Keratinocyte (primary cell): ENCODE results near the gene COL16A1.

Experiments used
- EZH2 ChIP-seq: IDR thresholded peaks from one replicate; pipeline ENCODE4 v1.6.1; 2012; ENCODE audit warnings: inconsistent platforms, mild to moderate bottlenecking, low read length, moderate library complexity
- TF ChIP-seq, protein P1 (sequence below), 3 experiments: IDR thresholded peaks in 1 of 3; conservative IDR thresholded peaks in 1 of 3; optimal IDR thresholded peaks in 1 of 3; 2 replicates in 2 of 3; 3 replicates in 1 of 3; pipeline versions ENCODE3 to v1.5.1; 2011; ENCODE audit warnings: low read length in 3 of 3, mild to moderate bottlenecking in 3 of 3, moderate library complexity in 2 of 3, control low read depth in 1 of 3, inconsistent platforms in 1 of 3; ENCODE audit not compliant: insufficient read depth in 2 of 3; ENCODE audit errors: extremely low read depth in 1 of 3

DNA sequence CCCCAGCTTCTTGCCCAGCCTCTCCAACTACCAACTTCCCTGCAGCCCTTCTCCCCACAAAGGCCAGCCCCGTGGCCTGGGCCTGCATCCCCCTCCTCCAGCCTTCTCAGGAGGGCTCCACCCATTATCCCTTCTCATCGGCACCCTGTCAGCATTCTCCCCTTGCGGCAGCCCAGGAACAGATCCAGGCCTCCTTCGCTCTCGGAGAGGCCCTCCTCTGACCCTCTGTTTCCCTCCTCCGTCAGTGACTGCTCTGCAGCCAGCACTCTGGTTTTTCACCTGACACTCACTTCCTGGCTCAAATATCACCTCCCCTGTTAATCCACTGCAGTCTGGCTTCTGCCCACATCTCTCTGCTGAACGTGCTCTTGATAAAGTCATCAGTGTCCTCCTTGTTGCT lies 42.9 kb upstream of the COL16A1 start:
- TF ChIP-seq, protein P1, sequence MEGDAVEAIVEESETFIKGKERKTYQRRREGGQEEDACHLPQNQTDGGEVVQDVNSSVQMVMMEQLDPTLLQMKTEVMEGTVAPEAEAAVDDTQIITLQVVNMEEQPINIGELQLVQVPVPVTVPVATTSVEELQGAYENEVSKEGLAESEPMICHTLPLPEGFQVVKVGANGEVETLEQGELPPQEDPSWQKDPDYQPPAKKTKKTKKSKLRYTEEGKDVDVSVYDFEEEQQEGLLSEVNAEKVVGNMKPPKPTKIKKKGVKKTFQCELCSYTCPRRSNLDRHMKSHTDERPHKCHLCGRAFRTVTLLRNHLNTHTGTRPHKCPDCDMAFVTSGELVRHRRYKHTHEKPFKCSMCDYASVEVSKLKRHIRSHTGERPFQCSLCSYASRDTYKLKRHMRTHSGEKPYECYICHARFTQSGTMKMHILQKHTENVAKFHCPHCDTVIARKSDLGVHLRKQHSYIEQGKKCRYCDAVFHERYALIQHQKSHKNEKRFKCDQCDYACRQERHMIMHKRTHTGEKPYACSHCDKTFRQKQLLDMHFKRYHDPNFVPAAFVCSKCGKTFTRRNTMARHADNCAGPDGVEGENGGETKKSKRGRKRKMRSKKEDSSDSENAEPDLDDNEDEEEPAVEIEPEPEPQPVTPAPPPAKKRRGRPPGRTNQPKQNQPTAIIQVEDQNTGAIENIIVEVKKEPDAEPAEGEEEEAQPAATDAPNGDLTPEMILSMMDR (optimal IDR thresholded peaks at IDR 0.05 in 1 of 3, IDR thresholded peaks at IDR 0.05 in 1 of 3, conservative IDR thresholded peaks at IDR 0.05 in 1 of 3; ENCODE audit: extremely low read depth in 1 of 3, insufficient read depth in 2 of 3, low read length in 3 of 3) = no peak
- no peak for TF ChIP-seq EZH2
